IMR-90 (cell line): ENCODE measurements around the gene EEF1G.

Experiments used
- FOS ChIP-seq: fragments of 150-350 bp; IDR thresholded peaks from 2 replicates; pipeline ENCODE4 v1.6.1; 2016; ENCODE audit warnings: low read depth, low read length
- MAFK ChIP-seq: IDR thresholded peaks from 2 replicates; pipeline ENCODE4 v1.6.1; 2012; ENCODE audit warnings: low read depth, low read length, improper control_type of control experiment
- NFE2L2 ChIP-seq: fragments of 150-350 bp; IDR thresholded peaks from 2 replicates; pipeline ENCODE4 v1.6.1; 2016; ENCODE audit warnings: low read depth, mild to moderate bottlenecking, low read length
- POLR2A ChIP-seq: IDR thresholded peaks from 2 replicates; pipeline ENCODE4 v1.6.1; 2012; ENCODE audit warnings: mild to moderate bottlenecking, low read depth, low read length
- SMC3 ChIP-seq: fragments of 150-350 bp; IDR thresholded peaks from 2 replicates; pipeline ENCODE4 v1.6.1; 2016; ENCODE audit warnings: low read depth, mild to moderate bottlenecking, antibody characterized with exemption, low read length, moderate library complexity
- TF ChIP-seq, protein P1 (sequence below): conservative IDR thresholded peaks from 2 replicates; pipeline ENCODE4 v1.5.1; 2012; ENCODE audit warnings: mild to moderate bottlenecking, low read depth, low read length, improper control_type of control experiment

- TF ChIP-seq, protein P1, sequence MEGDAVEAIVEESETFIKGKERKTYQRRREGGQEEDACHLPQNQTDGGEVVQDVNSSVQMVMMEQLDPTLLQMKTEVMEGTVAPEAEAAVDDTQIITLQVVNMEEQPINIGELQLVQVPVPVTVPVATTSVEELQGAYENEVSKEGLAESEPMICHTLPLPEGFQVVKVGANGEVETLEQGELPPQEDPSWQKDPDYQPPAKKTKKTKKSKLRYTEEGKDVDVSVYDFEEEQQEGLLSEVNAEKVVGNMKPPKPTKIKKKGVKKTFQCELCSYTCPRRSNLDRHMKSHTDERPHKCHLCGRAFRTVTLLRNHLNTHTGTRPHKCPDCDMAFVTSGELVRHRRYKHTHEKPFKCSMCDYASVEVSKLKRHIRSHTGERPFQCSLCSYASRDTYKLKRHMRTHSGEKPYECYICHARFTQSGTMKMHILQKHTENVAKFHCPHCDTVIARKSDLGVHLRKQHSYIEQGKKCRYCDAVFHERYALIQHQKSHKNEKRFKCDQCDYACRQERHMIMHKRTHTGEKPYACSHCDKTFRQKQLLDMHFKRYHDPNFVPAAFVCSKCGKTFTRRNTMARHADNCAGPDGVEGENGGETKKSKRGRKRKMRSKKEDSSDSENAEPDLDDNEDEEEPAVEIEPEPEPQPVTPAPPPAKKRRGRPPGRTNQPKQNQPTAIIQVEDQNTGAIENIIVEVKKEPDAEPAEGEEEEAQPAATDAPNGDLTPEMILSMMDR = no peak
- TF ChIP-seq FOS (no peak), POLR2A (no peak), MAFK (no peak), NFE2L2 (no peak), SMC3 (no peak)
Measured at GRCh38 chr11:62603072-62603408, 29.3 kb upstream of the EEF1G start.
